NCI-H82 treated with DMSO at 0.1 percent for 48 hours (cell line): Measurements from ENCODE around the gene CCL8.

Experiments used
- DNase-seq: peaks from one replicate; lab custom pipeline; 2025; ENCODE audit not compliant: unreplicated experiment; lab: John Stamatoyannopoulos, UW

CCL8 gene

DNA sequence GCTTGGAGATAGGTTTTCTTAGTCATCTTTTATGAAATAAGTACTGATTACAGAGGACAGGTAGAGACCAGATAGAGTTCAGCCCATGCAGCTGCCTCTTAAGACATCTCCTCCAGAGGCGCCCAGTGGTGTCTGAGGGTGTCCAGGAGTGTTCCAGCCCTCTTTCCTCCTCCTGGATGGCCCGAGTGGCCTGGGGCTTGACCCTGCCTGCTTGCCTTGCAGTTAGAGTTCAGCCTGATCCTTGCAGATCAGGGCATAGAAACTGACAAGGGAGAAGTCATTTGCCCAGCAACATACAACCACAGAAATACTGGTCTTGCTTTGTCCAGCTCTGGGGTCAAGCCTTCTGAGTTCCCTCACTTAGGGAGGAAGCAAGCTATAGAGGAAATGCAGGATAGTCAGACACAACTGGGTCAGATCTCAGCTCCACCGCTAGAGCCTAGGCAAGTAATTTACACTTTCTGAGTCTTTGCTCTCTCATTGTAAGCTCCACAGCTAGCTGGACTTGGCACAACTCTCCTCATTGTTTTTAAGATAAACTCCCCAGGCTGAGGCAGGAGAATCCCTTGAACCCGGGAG, 47.4 kb downstream of the CCL8 start:
- DNase-seq: no peak

GRCh38 chr17:34367486-34368195, 48.4 kb downstream of the CCL8 start:
- DNase-seq: no peak

DNA sequence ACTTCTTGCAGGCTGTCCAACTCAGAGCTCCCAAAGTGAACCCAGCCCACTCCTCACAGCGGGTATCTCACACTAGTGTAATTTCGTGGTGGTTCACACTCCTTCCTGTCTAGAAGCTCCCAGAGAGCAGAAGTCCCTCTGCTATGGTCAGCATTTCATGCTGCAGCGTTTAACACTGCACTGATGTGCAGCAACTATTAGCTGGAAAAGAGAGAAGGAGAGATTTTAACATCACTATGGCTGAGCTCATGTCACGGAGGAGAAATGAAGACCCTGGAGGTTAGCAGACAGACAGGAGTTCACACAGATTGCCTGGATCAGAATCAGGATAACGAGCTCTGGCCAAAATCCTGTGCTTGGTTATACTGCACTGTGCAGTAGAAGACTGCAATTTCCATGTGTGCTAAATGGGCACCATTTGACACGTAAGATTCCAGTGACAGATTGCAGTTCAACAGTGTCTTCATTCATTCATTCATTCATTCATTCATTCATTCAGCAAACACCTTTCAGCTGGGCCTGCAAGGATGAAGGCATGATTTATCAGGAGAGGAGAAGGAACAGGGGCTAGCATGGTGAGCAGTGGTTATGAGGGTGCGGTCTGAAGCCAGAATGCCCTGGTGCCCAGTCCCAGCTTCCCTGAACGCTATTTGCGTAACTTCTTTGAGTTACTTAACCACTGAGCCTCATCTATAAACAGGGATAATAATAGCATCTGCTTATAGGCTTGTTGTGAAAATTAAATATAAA, 49.1 kb downstream of the CCL8 start:
- no peak for DNase-seq

DNA sequence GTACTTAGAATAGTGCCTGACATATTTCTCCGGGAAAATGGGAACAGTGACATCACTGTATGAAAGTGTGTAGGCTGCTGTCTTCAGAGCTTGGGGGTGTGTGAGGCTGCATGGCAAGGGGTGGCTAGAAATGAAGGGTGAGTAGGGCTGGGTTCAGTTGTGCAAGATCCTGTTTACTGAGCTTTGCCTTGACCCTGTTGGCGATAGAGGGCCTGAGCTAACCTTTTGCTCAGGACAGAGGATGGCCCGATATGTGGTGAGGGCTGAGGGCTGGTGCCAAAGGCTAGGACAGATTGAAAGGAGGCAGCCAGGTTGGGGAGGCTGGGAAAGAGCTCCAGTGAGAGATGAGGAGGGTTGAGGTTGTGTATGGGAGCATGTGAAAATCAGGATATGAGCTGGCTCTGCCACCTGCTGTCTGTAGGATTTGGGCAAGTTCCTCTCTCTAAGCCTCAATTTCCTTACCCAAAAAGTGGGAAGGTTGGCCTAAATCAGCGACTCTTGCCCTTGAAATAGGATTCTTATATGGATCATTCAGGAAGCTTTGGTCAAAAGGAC, 49.8 kb downstream of the CCL8 start:
- DNase-seq: no peak

DNA sequence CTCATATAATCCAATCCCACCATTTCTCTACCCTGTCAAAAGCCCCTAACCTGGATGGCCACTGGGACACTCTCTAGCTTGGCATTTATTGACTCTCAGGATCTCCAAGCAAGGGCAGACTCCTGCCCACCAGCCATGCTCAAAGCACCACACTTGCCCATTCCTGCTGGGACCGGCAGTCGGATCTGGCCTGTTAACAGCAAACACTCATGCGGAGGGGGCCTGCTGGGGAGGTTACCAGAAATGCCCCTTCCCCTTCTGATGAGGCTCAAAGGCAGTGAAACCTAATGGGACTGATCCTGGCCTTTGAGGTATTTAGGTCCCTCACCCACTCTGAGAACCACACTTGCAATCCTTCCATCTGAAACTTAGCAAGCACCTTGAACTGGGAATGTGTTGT, 50.3 kb downstream of the CCL8 start:
- DNase-seq: no peak

DNA sequence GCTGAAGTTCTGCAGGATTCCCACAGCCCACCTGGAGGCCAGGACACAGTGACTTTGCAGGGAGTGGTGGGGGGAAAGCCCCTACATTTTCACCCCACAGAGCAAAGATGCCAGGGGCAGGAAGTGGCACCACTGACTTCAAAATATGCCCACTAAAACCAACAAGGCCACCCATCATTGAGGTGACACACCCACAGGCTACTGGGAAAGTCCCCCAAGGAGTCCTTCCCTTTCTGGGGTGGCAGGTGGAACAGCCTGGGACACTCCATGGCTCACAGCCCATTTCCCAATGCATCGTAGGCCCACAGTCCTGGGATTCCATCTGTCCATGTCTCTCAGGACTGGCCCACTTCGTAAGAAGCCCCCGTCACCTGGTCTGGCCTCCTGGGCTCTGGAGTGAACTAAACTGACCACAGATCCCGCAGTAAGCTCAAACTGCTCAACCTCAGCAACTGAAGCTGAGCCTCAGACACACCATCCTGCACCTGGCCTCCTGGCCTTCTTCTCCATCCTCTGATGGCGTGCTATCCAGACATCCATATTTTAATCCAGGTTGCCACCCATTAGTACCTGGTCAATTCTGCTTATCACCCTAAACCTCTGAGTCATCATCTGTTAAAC, 51.3 kb downstream of the CCL8 start:
- DNase-seq: no peak

GRCh38 chr17:34370997-34371395, 51.8 kb downstream of the CCL8 start:
- no peak for DNase-seq
